Glutamatergic neuron (in vitro differentiated cells): Measurements from ENCODE around the gene DGKB. TPM values are rescaled to one million over a fixed set of nuclear protein-coding genes. Genes with fewer than 3 reads are reported as not detected.

Experiments used
- DNase-seq: peaks from one replicate; pipeline ENCODE4 v3.0.0; 2022
- H3K27ac Mint-ChIP-seq: one replicate; pipeline ENCODE4 v1.8.0; 2020; ENCODE audit warnings: mild to moderate bottlenecking, mixed read lengths, inconsistent platforms; ENCODE audit not compliant: unreplicated experiment
- H3K27me3 Mint-ChIP-seq: one replicate; pipeline ENCODE4 v1.8.0; 2020; ENCODE audit warnings: mild to moderate bottlenecking, moderate library complexity, mixed read lengths, inconsistent platforms; ENCODE audit not compliant: unreplicated experiment
- H3K36me3 Mint-ChIP-seq: one replicate; pipeline ENCODE4 v1.8.0; 2020; ENCODE audit warnings: mild to moderate bottlenecking, mixed read lengths, inconsistent platforms; ENCODE audit not compliant: unreplicated experiment
- H3K4me1 Mint-ChIP-seq: one replicate; pipeline ENCODE4 v1.8.0; 2020; ENCODE audit warnings: mild to moderate bottlenecking, low read depth, mixed read lengths, inconsistent platforms; ENCODE audit not compliant: unreplicated experiment
- H3K4me3 Mint-ChIP-seq: one replicate; pipeline ENCODE4 v1.8.0; 2020; ENCODE audit warnings: mild to moderate bottlenecking, mixed read lengths, inconsistent platforms; ENCODE audit not compliant: unreplicated experiment
- H3K9me3 Mint-ChIP-seq: one replicate; pipeline ENCODE4 v1.8.0; 2020; ENCODE audit warnings: mild to moderate bottlenecking, moderate library complexity, mixed read lengths, inconsistent platforms; ENCODE audit not compliant: unreplicated experiment
- total RNA-seq: library from RNA; stranded (reverse); fragmentation: NEBNext Ultra II Directional; extraction: Animal tissue kit (Norgen Biotek cat#: 25700); gene quantifications from one replicate; pipeline ENCODE4 v1.2.1, GENCODE V29; 2021; ENCODE audit not compliant: unreplicated experiment
- TF ChIP-seq, protein P1 (sequence below): fragments of 200-600 bp; sonication (generic); IDR thresholded peaks from one replicate; pipeline ENCODE4 v1.5.0; 2021; ENCODE audit not compliant: partially characterized antibody, unreplicated experiment

The DGKB gene
- total RNA-seq, 1 donor from 2014 or later = 57.8 TPM

DNA sequence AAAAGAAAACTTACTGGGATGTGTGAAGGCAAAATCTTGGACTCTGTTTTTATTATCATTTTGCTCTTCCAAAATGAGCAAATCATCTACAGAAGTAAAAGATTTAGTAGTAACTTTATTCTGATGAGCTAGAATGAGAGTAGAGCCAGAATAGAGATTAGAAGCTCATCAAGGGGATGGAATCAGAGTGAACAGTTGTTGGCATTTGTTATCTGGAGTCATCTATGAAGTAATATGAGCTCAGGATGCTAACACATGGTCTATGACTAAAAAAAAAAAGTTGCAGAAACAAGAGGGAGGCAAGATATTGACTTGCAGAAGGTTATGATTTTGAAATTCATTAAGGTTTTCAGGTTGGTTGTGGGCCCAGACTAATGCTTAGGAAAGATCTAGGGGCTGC, 504.0 kb downstream of the DGKB start:
- TF ChIP-seq, protein P1, sequence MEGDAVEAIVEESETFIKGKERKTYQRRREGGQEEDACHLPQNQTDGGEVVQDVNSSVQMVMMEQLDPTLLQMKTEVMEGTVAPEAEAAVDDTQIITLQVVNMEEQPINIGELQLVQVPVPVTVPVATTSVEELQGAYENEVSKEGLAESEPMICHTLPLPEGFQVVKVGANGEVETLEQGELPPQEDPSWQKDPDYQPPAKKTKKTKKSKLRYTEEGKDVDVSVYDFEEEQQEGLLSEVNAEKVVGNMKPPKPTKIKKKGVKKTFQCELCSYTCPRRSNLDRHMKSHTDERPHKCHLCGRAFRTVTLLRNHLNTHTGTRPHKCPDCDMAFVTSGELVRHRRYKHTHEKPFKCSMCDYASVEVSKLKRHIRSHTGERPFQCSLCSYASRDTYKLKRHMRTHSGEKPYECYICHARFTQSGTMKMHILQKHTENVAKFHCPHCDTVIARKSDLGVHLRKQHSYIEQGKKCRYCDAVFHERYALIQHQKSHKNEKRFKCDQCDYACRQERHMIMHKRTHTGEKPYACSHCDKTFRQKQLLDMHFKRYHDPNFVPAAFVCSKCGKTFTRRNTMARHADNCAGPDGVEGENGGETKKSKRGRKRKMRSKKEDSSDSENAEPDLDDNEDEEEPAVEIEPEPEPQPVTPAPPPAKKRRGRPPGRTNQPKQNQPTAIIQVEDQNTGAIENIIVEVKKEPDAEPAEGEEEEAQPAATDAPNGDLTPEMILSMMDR = no peak
- Mint-ChIP-seq H3K27me3 (no peaks in the 10 kb centered on the region), H3K36me3 (no peaks in the 10 kb centered on the region), H3K9me3 (peaks cover 1% of the 10 kb centered on the region), H3K4me1 (peaks cover 5% of the 10 kb centered on the region), H3K4me3 (no peak overlapping the region), H3K27ac (no peak overlapping the region)
- DNase-seq = no peak

GRCh38 chr7:14395860-14396259, 506.7 kb downstream of the DGKB start:
- H3K27me3 Mint-ChIP-seq = no peaks in the 10 kb centered on the region
- TF ChIP-seq, protein P1 = no peak
- H3K9me3 Mint-ChIP-seq = no peaks in the 10 kb centered on the region
- DNase-seq = no peak
- no peak overlapping the region for H3K27ac Mint-ChIP-seq
- H3K36me3 Mint-ChIP-seq = no peaks in the 10 kb centered on the region
- peaks cover 8% of the 10 kb centered on the region for H3K4me1 Mint-ChIP-seq
- no peak overlapping the region for H3K4me3 Mint-ChIP-seq

GRCh38 chr7:14394786-14395185, 507.8 kb downstream of the DGKB start:
- no peaks in the 10 kb centered on the region for H3K27me3 Mint-ChIP-seq
- no peak overlapping the region for H3K4me3 Mint-ChIP-seq
- no peak for DNase-seq
- peaks cover 9% of the 10 kb centered on the region for H3K4me1 Mint-ChIP-seq
- TF ChIP-seq, protein P1 = no peak
- no peak overlapping the region for H3K27ac Mint-ChIP-seq
- no peaks in the 10 kb centered on the region for H3K9me3 Mint-ChIP-seq
- H3K36me3 Mint-ChIP-seq = no peaks in the 10 kb centered on the region

- no peaks in the 10 kb centered on the region for H3K9me3 Mint-ChIP-seq
- H3K27ac Mint-ChIP-seq = peak overlapping the region; percentile 92
- peaks cover 15% of the 10 kb centered on the region for H3K4me1 Mint-ChIP-seq
- H3K27me3 Mint-ChIP-seq = no peaks in the 10 kb centered on the region
- no peak for DNase-seq
- TF ChIP-seq, protein P1 = no peak
- no peaks in the 10 kb centered on the region for H3K36me3 Mint-ChIP-seq
- H3K4me3 Mint-ChIP-seq = no peak overlapping the region
Measured at GRCh38 chr7:14389595-14389994, 513.0 kb downstream of the DGKB start.

DNA sequence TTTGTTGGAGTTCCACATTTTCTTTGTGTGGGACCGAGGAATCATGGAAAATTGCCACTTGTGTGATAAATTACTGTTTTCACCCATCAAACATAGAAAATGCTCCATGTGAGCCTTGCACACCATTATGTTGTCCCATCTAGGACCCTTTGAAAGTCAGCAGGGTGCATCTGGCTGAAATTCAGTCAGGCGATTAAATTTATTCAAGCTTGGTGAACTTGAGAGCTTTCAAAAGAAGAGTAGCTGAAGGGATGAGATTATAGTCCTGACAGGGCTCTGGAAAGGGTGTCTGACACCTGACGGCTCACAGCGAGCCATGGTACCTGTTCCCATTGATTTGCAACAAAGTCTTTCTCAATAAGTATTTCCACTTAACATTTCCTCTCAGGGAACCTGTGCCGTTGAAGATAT, 513.4 kb downstream of the DGKB start:
- Mint-ChIP-seq H3K27me3 (no peaks in the 10 kb centered on the region), H3K9me3 (no peaks in the 10 kb centered on the region), H3K4me3 (peak overlapping the region; percentile 57), H3K36me3 (no peaks in the 10 kb centered on the region), H3K4me1 (peaks cover 15% of the 10 kb centered on the region), H3K27ac (peak overlapping the region; percentile 92)
- DNase-seq = peak; percentile 17
- TF ChIP-seq, protein P1 = no peak
